OCI-LY3 (cell line): Measurements from ENCODE around the gene FGFBP1.

Source experiments
- H2AFZ ChIP-seq: fragments of 200-600, 300-600 bp; shearing (Covaris generic); 2 replicates; pipeline ENCODE4 v1.6.0; 2014; ENCODE audit warnings: antibody characterized with exemption, low read depth, low read length
- H3K27ac ChIP-seq: fragments of 200-600, 300-600 bp; sonication (generic); 2 replicates; pipeline ENCODE4 v1.5.1; 2014; ENCODE audit warnings: mild to moderate bottlenecking, low read length, moderate library complexity, mixed read lengths
- H3K27me3 ChIP-seq: fragments of 200-600, 300-600 bp; sonication (generic); 2 replicates; pipeline ENCODE4 v1.6.1; 2014; ENCODE audit warnings: low read depth, low read length, mixed read lengths
- H3K36me3 ChIP-seq: fragments of 200-600, 300-600 bp; sonication (generic); replicated peaks from 2 replicates; pipeline ENCODE3; 2014; ENCODE audit warnings: low read depth, low read length, mixed read lengths
- H3K4me1 ChIP-seq: fragments of 300-600, 200-600 bp; sonication (generic); 2 replicates; pipeline ENCODE4 v1.6.1; 2014; ENCODE audit warnings: low read length, mixed read lengths
- H3K4me2 ChIP-seq: fragments of 200-600, 300-600 bp; sonication (generic); 2 replicates; pipeline ENCODE4 v1.6.1; 2014; ENCODE audit warnings: low read length, mixed read lengths
- H3K4me3 ChIP-seq: fragments of 300-600, 200-600 bp; sonication (generic); 2 replicates; pipeline ENCODE4 v1.5.1; 2014; ENCODE audit warnings: antibody characterized with exemption, mild to moderate bottlenecking, low read length, moderate library complexity
- H3K79me2 ChIP-seq: fragments of 300-600, 200-600 bp; shearing (Covaris generic); 2 replicates; pipeline ENCODE4 v1.6.1; 2014; ENCODE audit warnings: mild to moderate bottlenecking, low read length, mixed read lengths
- H3K9ac ChIP-seq: fragments of 300-600, 200-600 bp; shearing (Covaris generic); 2 replicates; pipeline ENCODE4 v1.6.0; 2014; ENCODE audit warnings: mild to moderate bottlenecking, low read length, moderate library complexity
- H3K9me3 ChIP-seq: fragments of 200-600, 300-600 bp; shearing (Covaris generic); 2 replicates; pipeline ENCODE4 v1.6.1; 2014; ENCODE audit warnings: low read length, mixed read lengths; ENCODE audit not compliant: insufficient read depth
- H4K20me1 ChIP-seq: fragments of 200-600, 300-600 bp; sonication (generic); 2 replicates; pipeline ENCODE4 v1.6.1; 2016; ENCODE audit warnings: low read length, mixed read lengths; ENCODE audit not compliant: insufficient read depth
- CTCF ChIP-seq: fragments of 200-600, 300-600 bp; sonication (generic); IDR thresholded peaks from 2 replicates; pipeline ENCODE4 v1.5.1; 2014; ENCODE audit warnings: antibody characterized with exemption, low read length, low read depth
- EZH2phosphoT487 ChIP-seq: fragments of 200-600 bp; shearing (Covaris generic); IDR thresholded peaks from 2 replicates; pipeline ENCODE4 v1.6.1; 2018; ENCODE audit warnings: antibody characterized with exemption, mixed run types, low read depth

The FGFBP1 gene

GRCh38 chr4:15913631-15913970 lies 24.9 kb downstream of the FGFBP1 start:
- no peaks in the 10 kb centered on the region for H3K79me2 ChIP-seq
- H3K4me2 ChIP-seq: no peak overlapping the region
- TF ChIP-seq EZH2phosphoT487: no peak
- no peak for TF ChIP-seq CTCF
- no peaks in the 10 kb centered on the region for H3K36me3 ChIP-seq
- H3K9me3 ChIP-seq: no peaks in the 10 kb centered on the region
- peaks cover 5% of the 10 kb centered on the region; the same call in 1 of the 2 replicates for H3K27me3 ChIP-seq
- H2AFZ ChIP-seq: no peak overlapping the region
- H3K9ac ChIP-seq: no peak overlapping the region
- H4K20me1 ChIP-seq: no peaks in the 10 kb centered on the region
- no peak overlapping the region for H3K4me3 ChIP-seq
- no peak overlapping the region for H3K27ac ChIP-seq
- no peaks in the 10 kb centered on the region for H3K4me1 ChIP-seq

- H3K79me2 ChIP-seq: no peaks in the 10 kb centered on the region
- H3K9ac ChIP-seq: no peak overlapping the region
- H2AFZ ChIP-seq: no peak overlapping the region
- peaks cover 5% of the 10 kb centered on the region; the same call in 1 of the 2 replicates for H3K27me3 ChIP-seq
- TF ChIP-seq EZH2phosphoT487 (no peak), CTCF (no peak)
- H3K9me3 ChIP-seq: no peaks in the 10 kb centered on the region
- no peak overlapping the region for H3K4me3 ChIP-seq
- no peak overlapping the region for H3K4me2 ChIP-seq
- no peak overlapping the region for H3K27ac ChIP-seq
- H3K4me1 ChIP-seq: no peaks in the 10 kb centered on the region
- no peaks in the 10 kb centered on the region for H3K36me3 ChIP-seq
- no peaks in the 10 kb centered on the region for H4K20me1 ChIP-seq
Observed at GRCh38 chr4:15912961-15913630, 25.4 kb downstream of the FGFBP1 start.

GRCh38 chr4:15912236-15912635 lies 26.3 kb downstream of the FGFBP1 start:
- Histone ChIP-seq H3K4me1 (no peaks in the 10 kb centered on the region), H3K9me3 (no peaks in the 10 kb centered on the region), H4K20me1 (no peaks in the 10 kb centered on the region), H3K9ac (no peak overlapping the region), H3K4me2 (no peak overlapping the region), H3K27me3 (peaks cover 5% of the 10 kb centered on the region; the same call in 1 of the 2 replicates), H2AFZ (no peak overlapping the region), H3K36me3 (no peaks in the 10 kb centered on the region), H3K27ac (no peak overlapping the region), H3K4me3 (no peak overlapping the region), H3K79me2 (no peaks in the 10 kb centered on the region)
- TF ChIP-seq CTCF (no peak), EZH2phosphoT487 (no peak)

GRCh38 chr4:15910155-15910940 lies 28.2 kb downstream of the FGFBP1 start:
- Histone ChIP-seq H3K27ac (no peak overlapping the region), H4K20me1 (no peaks in the 10 kb centered on the region), H3K4me1 (no peaks in the 10 kb centered on the region), H3K4me3 (no peak overlapping the region), H3K36me3 (no peaks in the 10 kb centered on the region), H3K27me3 (peaks cover 5% of the 10 kb centered on the region; the same call in 1 of the 2 replicates), H3K9ac (no peak overlapping the region), H3K79me2 (no peaks in the 10 kb centered on the region), H3K4me2 (no peak overlapping the region), H3K9me3 (no peaks in the 10 kb centered on the region), H2AFZ (no peak overlapping the region)
- TF ChIP-seq CTCF: no peak
- TF ChIP-seq EZH2phosphoT487: no peak
